NAMALWA (cell line): ENCODE measurements around the gene SLC16A12.

Experiments used
- DNase-seq: peaks from one replicate; pipeline ENCODE4 v3.0.0-alpha.2; 2015; ENCODE audit warnings: low spot score

Gene SLC16A12

GRCh38 chr10:89390476-89391225 is 144.7 kb downstream of the SLC16A12 start:
- DNase-seq, result no peak

GRCh38 chr10:89389254-89389653 is 146.1 kb downstream of the SLC16A12 start:
- peak; percentile 46 for DNase-seq

GRCh38 chr10:89388806-89389205 is 146.6 kb downstream of the SLC16A12 start:
- DNase-seq, result no peak

GRCh38 chr10:89384474-89385340 is 150.7 kb downstream of the SLC16A12 start:
- peak; percentile 13 for DNase-seq

- DNase-seq, result no peak
Observed at GRCh38 chr10:89382757-89383156, 152.6 kb downstream of the SLC16A12 start.
